Uterus (tissue), 4 donors: ENCODE data around the gene SLC41A3. TPM values are rescaled to one million over a fixed set of nuclear protein-coding genes. Genes with fewer than 3 reads are reported as not detected.

Source experiments
- DNase-seq, 2 donors: peaks; one replicate each; pipeline ENCODE4 v3.0.0-alpha.2; 2019 to 2020
- H3K27ac ChIP-seq, 2 donors: fragments of 200-600 bp; sonication (generic); 1 replicate in 1 of 2; 2 replicates in 1 of 2; pipeline ENCODE4 v1.5.1; 2016 to 2018
- H3K27me3 ChIP-seq, 2 donors: fragments of 200-600 bp; sonication (generic); one replicate each; pipeline ENCODE4 v1.5.1; 2018 to 2019; ENCODE audit warnings: control low read depth in 1 of 2
- H3K36me3 ChIP-seq, 2 donors: fragments of 200-600 bp; sonication (generic); one replicate each; pipeline ENCODE4 v1.5.1; 2019; ENCODE audit warnings: control low read depth in 1 of 2
- H3K4me1 ChIP-seq, 2 donors: fragments of 200-600 bp; sonication (generic); one replicate each; pipeline ENCODE4 v1.5.1; 2018 to 2019; ENCODE audit warnings: control low read depth in 1 of 2
- H3K4me3 ChIP-seq, 2 donors: fragments of 200-600 bp; sonication (generic); 1 replicate in 1 of 2; 2 replicates in 1 of 2; pipeline ENCODE4 v1.5.1; 2018 to 2019; ENCODE audit warnings: mild to moderate bottlenecking in 1 of 2
- H3K9me3 ChIP-seq, 2 donors: fragments of 200-600 bp; sonication (generic); one replicate each; pipeline ENCODE4 v1.5.1; 2019; ENCODE audit warnings: control low read depth in 1 of 2
- CTCF ChIP-seq, 4 experiments: fragments of 200-600 bp in 2 of 4; fragments of 450-650 bp in 2 of 4; sonication (generic) in 2 of 4; IDR thresholded peaks; one replicate each; pipeline ENCODE4 v1.5.1; 2016 to 2019; ENCODE audit warnings: antibody characterized with exemption in 4 of 4, mild to moderate bottlenecking in 2 of 4, moderate library complexity in 1 of 4
- POLR2A ChIP-seq, 2 donors: fragments of 450-650 bp; IDR thresholded peaks; one replicate each; pipeline ENCODE4 v1.6.1; 2016; ENCODE audit warnings: antibody characterized with exemption in 2 of 2, mild to moderate bottlenecking in 1 of 2, moderate library complexity in 1 of 2
- intact Hi-C: fragments of 100-400 bp; cut with DNase I; formaldehyde crosslinking; loops from one replicate; pipeline ENCODE4 v1.15.1; 2023; ENCODE audit warnings: low total_unique reads
- total RNA-seq, 4 donors: library from RNA; depleted of rRNA in 3 of 4; stranded (reverse); fragments of >200 nt in 3 of 4; gene quantifications; one replicate each; pipeline versions ENCODE4 v1.1.0 to v1.2.4, GENCODE V29; 2014 to 2023
- donor health status: DM: yes; HTN: yes; CAD: no.

Gene SLC41A3
- total RNA-seq, 4 donors from 2014 or later: 65.9 to 94.9 (median 77.4) TPM

GRCh38 chr3:126033051-126033745, 50.7 kb downstream of the SLC41A3 start:
- no peak overlapping the region for H3K4me3 ChIP-seq
- intact Hi-C loops: no loop called here
- TF ChIP-seq CTCF (IDR thresholded peaks at IDR 0.05) (no peak), POLR2A (IDR thresholded peaks at IDR 0.05) (no peak)
- H3K27me3 ChIP-seq: no peaks in the 10 kb centered on the region
- H3K36me3 ChIP-seq: no peaks in the 10 kb centered on the region
- peaks cover 3 to 5% of the 10 kb centered on the region in 2 donors for H3K4me1 ChIP-seq
- peak in 1 of 2 donors; percentile 31 for DNase-seq
- H3K27ac ChIP-seq: peak overlapping the region; percentile 73 to 77
- no peaks in the 10 kb centered on the region for H3K9me3 ChIP-seq

GRCh38 chr3:126031981-126032471, 51.9 kb downstream of the SLC41A3 start:
- peak in 1 of 2 donors; percentile 11 for DNase-seq
- TF ChIP-seq CTCF (IDR thresholded peaks at IDR 0.05): no peak
- TF ChIP-seq POLR2A (IDR thresholded peaks at IDR 0.05): no peak
- no peak overlapping the region for H3K4me3 ChIP-seq
- peaks cover 3 to 5% of the 10 kb centered on the region in 2 donors for H3K4me1 ChIP-seq
- no peaks in the 10 kb centered on the region for H3K36me3 ChIP-seq
- intact Hi-C loops: no loop called here
- no peaks in the 10 kb centered on the region for H3K27me3 ChIP-seq
- no peaks in the 10 kb centered on the region for H3K9me3 ChIP-seq
- peak overlapping the region in 1 of 2 donors; percentile 73 for H3K27ac ChIP-seq

- no peak overlapping the region for H3K27ac ChIP-seq
- no peaks in the 10 kb centered on the region for H3K9me3 ChIP-seq
- TF ChIP-seq CTCF (IDR thresholded peaks at IDR 0.05) (no peak), POLR2A (IDR thresholded peaks at IDR 0.05) (no peak)
- no peaks in the 10 kb centered on the region for H3K27me3 ChIP-seq
- H3K4me1 ChIP-seq: peaks cover 3% of the 10 kb centered on the region in 2 donors
- H3K4me3 ChIP-seq: no peak overlapping the region
- peak in 1 of 2 donors; percentile 3 for DNase-seq
- intact Hi-C loops: no loop called here
- no peaks in the 10 kb centered on the region for H3K36me3 ChIP-seq
These were observed 53.5 kb downstream of the SLC41A3 start for GRCh38 chr3:126030455-126030854.

GRCh38 chr3:126029241-126029640, 54.7 kb downstream of the SLC41A3 start:
- no peak overlapping the region for H3K4me3 ChIP-seq
- no peaks in the 10 kb centered on the region for H3K9me3 ChIP-seq
- intact Hi-C loops: no loop called here
- no peak overlapping the region for H3K27ac ChIP-seq
- no peaks in the 10 kb centered on the region for H3K36me3 ChIP-seq
- TF ChIP-seq POLR2A (IDR thresholded peaks at IDR 0.05) (no peak), CTCF (IDR thresholded peaks at IDR 0.05) (no peak)
- H3K4me1 ChIP-seq: peaks cover 0 to 3% of the 10 kb centered on the region in 2 donors
- DNase-seq: no peak
- H3K27me3 ChIP-seq: no peaks in the 10 kb centered on the region

GRCh38 chr3:126028096-126028495, 55.8 kb downstream of the SLC41A3 start:
- no peaks in the 10 kb centered on the region for H3K36me3 ChIP-seq
- no peaks in the 10 kb centered on the region for H3K27me3 ChIP-seq
- no peaks in the 10 kb centered on the region for H3K9me3 ChIP-seq
- TF ChIP-seq POLR2A (IDR thresholded peaks at IDR 0.05) (no peak), CTCF (IDR thresholded peaks at IDR 0.05) (no peak)
- H3K27ac ChIP-seq: no peak overlapping the region
- no peaks in the 10 kb centered on the region for H3K4me1 ChIP-seq
- H3K4me3 ChIP-seq: no peak overlapping the region
- intact Hi-C loops: no loop called here
- DNase-seq: no peak
